GM13976 (cell line): ENCODE results near the gene DNAH1.

Source experiments
- DNase-seq: peaks from one replicate; pipeline ENCODE4 v3.0.0; 2012; ENCODE audit warnings: low spot score
- CTCF ChIP-seq: IDR thresholded peaks from 2 replicates; pipeline ENCODE4 v1.5.1; 2012; ENCODE audit warnings: borderline replicate concordance, mild to moderate bottlenecking; ENCODE audit not compliant: insufficient read depth; ENCODE audit errors: extremely low read depth, missing control alignments, control extremely low read depth
- in situ Hi-C: fragments of 300-500 bp; cut with MboI; formaldehyde crosslinking; loops from one replicate; pipeline ENCODE4 v1.12.0; 2022; ENCODE audit warnings: low sequenced_read_pairs, mixed read lengths, inconsistent platforms; ENCODE audit not compliant: unreplicated experiment

The DNAH1 gene

GRCh38 chr3:52393959-52394670 is 78.0 kb downstream of the DNAH1 start:
- in situ Hi-C loops: no loop called here
- no peak for TF ChIP-seq CTCF
- no peak for DNase-seq

GRCh38 chr3:52394751-52395502 is 78.8 kb downstream of the DNAH1 start:
- in situ Hi-C loops: no loop called here
- TF ChIP-seq CTCF: no peak
- no peak for DNase-seq

GRCh38 chr3:52395503-52395865 is 79.4 kb downstream of the DNAH1 start:
- in situ Hi-C loops: no loop called here
- DNase-seq: no peak
- no peak for TF ChIP-seq CTCF

- in situ Hi-C loops: no loop called here
- no peak for TF ChIP-seq CTCF
- no peak for DNase-seq
Measured at GRCh38 chr3:52396011-52396906, 80.1 kb downstream of the DNAH1 start.

GRCh38 chr3:52396907-52397591 is 80.9 kb downstream of the DNAH1 start:
- in situ Hi-C loops: no loop called here
- no peak for TF ChIP-seq CTCF
- no peak for DNase-seq
